GM12892 (cell line): ENCODE results near the gene SERPIND1.
"Not testable (repeated sequence)": the region's sequence is repeated elsewhere in the genome, so short reads cannot be mapped to it uniquely, and the experiment has no call there.

ENCODE experiments used
- DNase-seq: peaks from one replicate; pipeline ENCODE4 v3.0.0; 2011; ENCODE audit not compliant: insufficient read length
- FAIRE-seq: peaks from 2 replicates; lab custom pipeline; 2011; peaks lifted over from hg19 to GRCh38; lab: Jason Lieb, UNC
- POLR2A ChIP-seq: IDR thresholded peaks from 2 replicates; pipeline ENCODE4 v1.6.1; 2011; ENCODE audit warnings: low read depth, low read length, control low read depth
- POLR2AphosphoS5 ChIP-seq: IDR thresholded peaks from 2 replicates; pipeline ENCODE4 v1.6.1; 2011; ENCODE audit warnings: low read depth, low read length, control low read depth
- TAF1 ChIP-seq: IDR thresholded peaks from 2 replicates; pipeline ENCODE4 v1.6.1; 2011; ENCODE audit warnings: low read depth, mild to moderate bottlenecking, control low read depth, low read length, borderline replicate concordance

SERPIND1 gene

GRCh38 chr22:20815477-20816050 is 41.7 kb downstream of the SERPIND1 start:
- TF ChIP-seq POLR2A, result no peak
- TF ChIP-seq TAF1, result no peak
- TF ChIP-seq POLR2AphosphoS5, result no peak
- FAIRE-seq (no peak), DNase-seq (no peak)

GRCh38 chr22:20816559-20816958 is 42.6 kb downstream of the SERPIND1 start:
- no peak for TF ChIP-seq POLR2A
- TF ChIP-seq TAF1, result no peak
- no peak for TF ChIP-seq POLR2AphosphoS5
- no peak for FAIRE-seq
- no peak for DNase-seq

GRCh38 chr22:20818471-20818870 is 44.6 kb downstream of the SERPIND1 start:
- FAIRE-seq, result peak; percentile 9
- TF ChIP-seq TAF1 (no peak), POLR2AphosphoS5 (no peak), POLR2A (no peak)
- DNase-seq, result no peak

GRCh38 chr22:20819471-20819870 is 45.6 kb downstream of the SERPIND1 start:
- TF ChIP-seq POLR2AphosphoS5 (no peak), POLR2A (no peak), TAF1 (no peak)
- FAIRE-seq (no peak), DNase-seq (no peak)

GRCh38 chr22:20821717-20822239 is 47.9 kb downstream of the SERPIND1 start:
- DNase-seq, FAIRE-seq: not testable (repeated sequence)

GRCh38 chr22:20822240-20822639 is 48.3 kb downstream of the SERPIND1 start:
- no peak for TF ChIP-seq TAF1
- no peak for TF ChIP-seq POLR2AphosphoS5
- FAIRE-seq (no peak), DNase-seq (no peak)

- FAIRE-seq, result no peak
- no peak for TF ChIP-seq POLR2AphosphoS5
- no peak for TF ChIP-seq TAF1
- no peak for TF ChIP-seq POLR2A
- DNase-seq, result no peak
Measured at GRCh38 chr22:20823264-20823663, 49.4 kb downstream of the SERPIND1 start.

- FAIRE-seq, DNase-seq: not testable (repeated sequence)
Measured at GRCh38 chr22:20825216-20825615, 51.3 kb downstream of the SERPIND1 start.

GRCh38 chr22:20825624-20826023 is 51.7 kb downstream of the SERPIND1 start:
- no peak for TF ChIP-seq POLR2AphosphoS5
- TF ChIP-seq POLR2A, result no peak
- TF ChIP-seq TAF1, result no peak
- FAIRE-seq (no peak), DNase-seq (no peak)

GRCh38 chr22:20826373-20827152 is 52.6 kb downstream of the SERPIND1 start:
- not testable (repeated sequence) for DNase-seq, FAIRE-seq

- FAIRE-seq (no peak), DNase-seq (no peak)
- TF ChIP-seq POLR2AphosphoS5, result no peak
Measured at GRCh38 chr22:20829491-20830134, 55.7 kb downstream of the SERPIND1 start.

- FAIRE-seq, result no peak
- TF ChIP-seq POLR2AphosphoS5, result no peak
- TF ChIP-seq TAF1, result no peak
- TF ChIP-seq POLR2A, result no peak
- DNase-seq, result no peak
Measured at GRCh38 chr22:20833225-20833665, 59.3 kb downstream of the SERPIND1 start.
